PFSK-1 (cell line): Measurements from ENCODE around the gene DPH7.

Source experiments
- POLR2AphosphoS5 ChIP-seq: IDR thresholded peaks from 2 replicates; pipeline ENCODE4 v1.6.1; 2012; ENCODE audit warnings: low read depth, mild to moderate bottlenecking, control low read depth, low read length, moderate library complexity
- REST ChIP-seq, 2 experiments: IDR thresholded peaks; 2 replicates each; pipeline versions ENCODE4 v1.6.1 to v1.8.0; 2011 to 2012; ENCODE audit warnings: low read depth in 2 of 2, low read length in 2 of 2, control low read depth in 1 of 2, inconsistent platforms in 1 of 2, mild to moderate bottlenecking in 1 of 2, moderate library complexity in 1 of 2; ENCODE audit not compliant: insufficient read depth in 1 of 2
- SIN3A ChIP-seq: IDR thresholded peaks from 2 replicates; pipeline ENCODE4 v1.6.1; 2012; ENCODE audit warnings: mild to moderate bottlenecking, low read length, moderate library complexity, borderline replicate concordance; ENCODE audit not compliant: insufficient read depth
- TAF1 ChIP-seq: IDR thresholded peaks from 2 replicates; pipeline ENCODE4 v1.6.1; 2012; ENCODE audit warnings: low read length, control low read depth, borderline replicate concordance; ENCODE audit not compliant: insufficient read depth

- TF ChIP-seq SIN3A (no peak), TAF1 (no peak), POLR2AphosphoS5 (no peak), REST (IDR thresholded peaks at IDR 0.05; ENCODE audit: insufficient read depth in 1 of 2, low read depth in 2 of 2, low read length in 2 of 2) (no peak)
Observed at GRCh38 chr9:137586854-137587253, 8.1 kb upstream of the DPH7 start.
